Panc1 (cell line): Measurements from ENCODE around the gene ZC3H12C.

Source experiments
- POLR2AphosphoS5 ChIP-seq: IDR thresholded peaks from 2 replicates; pipeline ENCODE4 v1.6.1; 2012; ENCODE audit warnings: mild to moderate bottlenecking, low read depth, low read length, moderate library complexity
- SIN3A ChIP-seq: IDR thresholded peaks from 2 replicates; pipeline ENCODE4 v1.6.1; 2012; ENCODE audit warnings: low read depth, mild to moderate bottlenecking, low read length, moderate library complexity, borderline replicate concordance; ENCODE audit not compliant: insufficient read depth
- TF ChIP-seq, protein P1 (sequence below): fragments of 450-650 bp; IDR thresholded peaks from 2 replicates; pipeline ENCODE4 v1.5.1; 2017; ENCODE audit warnings: mild to moderate bottlenecking

DNA sequence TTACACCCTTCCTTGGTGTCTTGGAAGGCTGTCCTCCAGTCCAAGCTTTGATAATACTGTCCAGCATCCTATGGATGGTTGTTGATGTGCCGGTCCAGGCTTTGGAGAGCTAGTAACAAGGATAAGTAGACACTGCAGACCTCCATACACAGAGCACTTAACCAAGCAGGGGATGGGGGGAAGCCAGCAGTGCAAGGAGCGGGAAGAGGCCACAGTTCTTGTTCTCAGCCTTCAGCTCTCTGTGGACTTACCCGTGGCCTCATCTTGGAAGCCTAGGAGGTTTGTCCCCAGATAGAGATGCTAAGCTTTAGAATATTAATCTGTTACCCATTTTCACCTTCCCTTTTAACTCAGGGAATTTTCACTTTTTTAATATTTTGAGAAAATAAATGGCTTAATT lies 30.9 kb upstream of the ZC3H12C start:
- TF ChIP-seq, protein P1, sequence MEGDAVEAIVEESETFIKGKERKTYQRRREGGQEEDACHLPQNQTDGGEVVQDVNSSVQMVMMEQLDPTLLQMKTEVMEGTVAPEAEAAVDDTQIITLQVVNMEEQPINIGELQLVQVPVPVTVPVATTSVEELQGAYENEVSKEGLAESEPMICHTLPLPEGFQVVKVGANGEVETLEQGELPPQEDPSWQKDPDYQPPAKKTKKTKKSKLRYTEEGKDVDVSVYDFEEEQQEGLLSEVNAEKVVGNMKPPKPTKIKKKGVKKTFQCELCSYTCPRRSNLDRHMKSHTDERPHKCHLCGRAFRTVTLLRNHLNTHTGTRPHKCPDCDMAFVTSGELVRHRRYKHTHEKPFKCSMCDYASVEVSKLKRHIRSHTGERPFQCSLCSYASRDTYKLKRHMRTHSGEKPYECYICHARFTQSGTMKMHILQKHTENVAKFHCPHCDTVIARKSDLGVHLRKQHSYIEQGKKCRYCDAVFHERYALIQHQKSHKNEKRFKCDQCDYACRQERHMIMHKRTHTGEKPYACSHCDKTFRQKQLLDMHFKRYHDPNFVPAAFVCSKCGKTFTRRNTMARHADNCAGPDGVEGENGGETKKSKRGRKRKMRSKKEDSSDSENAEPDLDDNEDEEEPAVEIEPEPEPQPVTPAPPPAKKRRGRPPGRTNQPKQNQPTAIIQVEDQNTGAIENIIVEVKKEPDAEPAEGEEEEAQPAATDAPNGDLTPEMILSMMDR, result no peak
- TF ChIP-seq POLR2AphosphoS5 (no peak), SIN3A (no peak)
